Measurements from ENCODE around the gene SRBD1. TPM values are rescaled to one million over a fixed set of nuclear protein-coding genes. Genes with fewer than 3 reads are reported as not detected.

Gene SRBD1
- total RNA-seq (2022; extraction: Qiagen RNA extraction): 7.7 to 10.6 TPM (median 8.0 TPM) in 5 replicates

GRCh38 chr2:45611020-45611859, at the start of gene SRBD1:
TSS of gene SRBD1 (minus strand) at chr2:45611267. CDS start at chr2:45605441, 5,826 bp downstream.

GRCh38 chr2:45651415-45652089, 40.5 kb upstream of the SRBD1 start, which contains the start of gene PRKCE:
TSS of gene PRKCE (plus strand) at chr2:45651675.

Other genes starting within 250 kb of the SRBD1 start
- gene PRKCE, start 40.4 kb upstream of the SRBD1 start, total RNA-seq (2022; extraction: Qiagen RNA extraction): 7.7 to 10.5 TPM (median 9.2 TPM) in 5 replicates